HepG2 (cell line): Measurements from ENCODE around the gene MTMR8. TPM values are rescaled to one million over a fixed set of nuclear protein-coding genes. Genes with fewer than 3 reads are reported as not detected.

ENCODE experiments used
- ATAC-seq: fragments of 200-7000 bp; cut with Tn5 transposase; 3 replicates; pipeline ENCODE4 v1.9.1; 2020; ENCODE audit warnings: mild to moderate bottlenecking, moderate library complexity
- BruUV-seq: library from RNA; stranded (reverse); fragments of 400-500 nt; replicated peaks from 2 replicates; lab custom pipeline; 2021; lab: Mats Ljungman, UMichigan
- CTCF ChIA-PET: fragments of 300-600 bp; formaldehyde crosslinking; extraction: SDS; loops from one replicate; lab custom pipeline; 2021; ENCODE audit warnings: low total read pairs, inconsistent platforms, low intra/inter-chr PET ratio; lab: Yijun Ruan, JAX
- POLR2A ChIA-PET: fragments of 350-600 bp; sonication (Branson Sonifier 250); formaldehyde crosslinking; loops from one replicate; lab custom pipeline; 2020; ENCODE audit warnings: antibody characterized with exemption, inconsistent platforms; lab: Yijun Ruan, JAX
- DNase-seq: peaks from one replicate; pipeline ENCODE4 v3.0.0-alpha.2; 2015; ENCODE audit warnings: low spot score
- FAIRE-seq: peaks from 3 replicates; lab custom pipeline; 2011; peaks lifted over from hg19 to GRCh38; lab: Jason Lieb, UNC
- H2AFZ ChIP-seq: one replicate; pipeline ENCODE4 v1.6.1; 2011; ENCODE audit warnings: low read length, inconsistent platforms
- H3K27ac ChIP-seq: fragments of 300-600 bp; 3 replicates; pipeline ENCODE4 v1.8.0; 2011; ENCODE audit warnings: mixed run types, mild to moderate bottlenecking, mixed read lengths, low read length, inconsistent platforms; ENCODE audit not compliant: insufficient read depth; ENCODE audit errors: extremely low read length
- H3K27me3 ChIP-seq, 2 experiments: fragments of 200-600 bp in 1 of 2; 2 replicates in 1 of 2; 3 replicates in 1 of 2; pipeline versions ENCODE4 v1.6.0 to v1.8.0; 2011; ENCODE audit warnings: low read length in 2 of 2, mild to moderate bottlenecking in 2 of 2, moderate library complexity in 2 of 2, inconsistent platforms in 1 of 2; ENCODE audit not compliant: insufficient read depth in 2 of 2, control insufficient read depth in 1 of 2
- H3K36me3 ChIP-seq, 2 experiments: fragments of 200-600 bp in 1 of 2; replicated peaks in 1 of 2; 2 replicates in 1 of 2; 3 replicates in 1 of 2; pipeline versions ENCODE4 v1.5.1 to v1.8.0; 2011; ENCODE audit warnings: low read length in 2 of 2, inconsistent platforms in 1 of 2; ENCODE audit not compliant: insufficient read depth in 2 of 2, control insufficient read depth in 1 of 2
- H3K4me1 ChIP-seq: 2 replicates; pipeline ENCODE4 v1.5.1; 2012; ENCODE audit warnings: low read length, inconsistent platforms; ENCODE audit not compliant: insufficient read depth
- H3K4me2 ChIP-seq: 2 replicates; pipeline ENCODE4 v1.6.0; 2011; ENCODE audit warnings: low read depth, low read length, inconsistent platforms
- H3K4me3 ChIP-seq, 3 experiments: fragments of 200-600 bp in 1 of 3; sonication (generic), shearing (Covaris generic) in 1 of 3; replicated peaks in 1 of 3; 2 replicates each; pipeline ENCODE4 v1.5.1; 2011 to 2016; ENCODE audit warnings: low read length in 3 of 3, inconsistent platforms in 2 of 3, low read depth in 2 of 3, mild to moderate bottlenecking in 2 of 3, control low read depth in 1 of 3, mixed read lengths in 1 of 3; ENCODE audit not compliant: insufficient read depth in 1 of 3
- H3K79me2 ChIP-seq: one replicate; pipeline ENCODE4 v1.6.1; 2011; ENCODE audit warnings: low read length, inconsistent platforms; ENCODE audit not compliant: insufficient read depth
- H3K9ac ChIP-seq: 2 replicates; pipeline ENCODE4 v1.6.0; 2011; ENCODE audit warnings: mild to moderate bottlenecking, low read depth, low read length, inconsistent platforms; ENCODE audit not compliant: insufficient read depth
- H3K9me3 ChIP-seq: 2 replicates; pipeline ENCODE4 v1.5.1; 2012; ENCODE audit warnings: mild to moderate bottlenecking, low read length
- H4K20me1 ChIP-seq: 2 replicates; pipeline ENCODE4 v1.6.0; 2011; ENCODE audit warnings: inconsistent platforms, mild to moderate bottlenecking, low read length, moderate library complexity; ENCODE audit not compliant: insufficient read depth
- CBX1 ChIP-seq: IDR thresholded peaks from one replicate; pipeline ENCODE4 v1.6.1; 2016; ENCODE audit warnings: antibody characterized with exemption, low read depth
- GLMP ChIP-seq: sonication (generic); formaldehyde crosslinking; IDR thresholded peaks from 2 replicates; pipeline ENCODE4 v1.9.0; 2021; ENCODE audit warnings: missing genetic modification reagents, mild to moderate bottlenecking, borderline replicate concordance
- NFIC ChIP-seq: IDR thresholded peaks from 2 replicates; pipeline ENCODE4 v1.6.1; 2012; ENCODE audit warnings: mild to moderate bottlenecking, low read length, inconsistent platforms
- POLR2AphosphoS2 ChIP-seq: IDR thresholded peaks from 2 replicates; pipeline ENCODE4 v1.6.1; 2011; ENCODE audit warnings: low read depth, low read length, improper control_type of control experiment
- REXO4 ChIP-seq: sonication (generic); formaldehyde crosslinking; IDR thresholded peaks from 2 replicates; pipeline ENCODE4 v1.8.0; 2022; ENCODE audit warnings: missing genetic modification reagents, mild to moderate bottlenecking, borderline replicate concordance
- RNF2 ChIP-seq: fragments of 450-650 bp; conservative IDR thresholded peaks from 2 replicates; pipeline ENCODE4 v1.6.1; 2016; ENCODE audit warnings: low read depth
- SIX4 ChIP-seq: sonication (generic); formaldehyde crosslinking; IDR thresholded peaks from 2 replicates; pipeline ENCODE4 v1.4.0; 2020; ENCODE audit warnings: missing genetic modification reagents
- TAF15 ChIP-seq: fragments of 200-400 bp; formaldehyde crosslinking; IDR thresholded peaks from one replicate; pipeline ENCODE4 v1.6.1; 2018; ENCODE audit warnings: mild to moderate bottlenecking, low read depth, low read length; ENCODE audit not compliant: poor library complexity, severe bottlenecking
- ZBED4 ChIP-seq: sonication (generic); formaldehyde crosslinking; IDR thresholded peaks from 2 replicates; pipeline ENCODE4 v1.4.0; 2020; ENCODE audit warnings: missing genetic modification reagents, borderline replicate concordance
- ZNF251 ChIP-seq: sonication (generic); formaldehyde crosslinking; IDR thresholded peaks from 2 replicates; pipeline ENCODE4 v1.9.0; 2021; ENCODE audit warnings: mild to moderate bottlenecking, missing genetic modification reagents
- ZNF383 ChIP-seq: sonication (generic); formaldehyde crosslinking; IDR thresholded peaks from 2 replicates; pipeline ENCODE4 v1.4.0; 2020; ENCODE audit warnings: missing genetic modification reagents, mild to moderate bottlenecking, borderline replicate concordance
- ZNF775 ChIP-seq: sonication (generic); formaldehyde crosslinking; IDR thresholded peaks from 2 replicates; pipeline ENCODE4 v1.4.0; 2020; ENCODE audit warnings: missing genetic modification reagents, mild to moderate bottlenecking, moderate library complexity, borderline replicate concordance
- WGBS: methylation state at CpG from one replicate; pipeline ENCODE4 v1.1.6; 2017; ENCODE audit warnings: low lambda C conversion rate; 5-methylcytosine and 5-hydroxymethylcytosine counted together
- in situ Hi-C: cut with HindIII; loops from 2 replicates; pipeline ENCODE4 v1.10.0; 2017; ENCODE audit warnings: low pct_unique_long_range_greater_than_20kb; ENCODE audit not compliant: extremely low pct_ligation_motif_present
- intact Hi-C: fragments of 100-400 bp; cut with micrococcal nuclease; formaldehyde crosslinking; loops from one replicate; pipeline ENCODE4 v1.10.0; 2022; ENCODE audit not compliant: unreplicated experiment
- polyA plus RNA-seq, 8 experiments: library from polyadenylated mRNA; depleted of rRNA in 3 of 8; stranded (reverse) in 7 of 8; unstranded in 1 of 8; fragments of >200 nt; fragmentation: Illumina TruSeq in 4 of 8; extraction: Trizol in 4 of 8; gene quantifications; 2 replicates each; pipeline versions ENCODE4 v1.2.1 to v1.2.3, GENCODE V29; 2011 to 2016; ENCODE audit warnings: low read depth in 4 of 8, missing spikeins in 1 of 8, mixed read lengths in 1 of 8; ENCODE audit not compliant: insufficient read depth in 1 of 8
- total RNA-seq, 5 experiments: library from RNA; depleted of rRNA; stranded (reverse); fragments of >200 nt; fragmentation: Illumina TruSeq; extraction: Trizol; gene quantifications; 2 replicates each; pipeline ENCODE4 v1.2.3, GENCODE V29; 2016; ENCODE audit warnings: low read depth in 1 of 5
- TF ChIP-seq, protein P1 (sequence below): sonication (generic); formaldehyde crosslinking; IDR thresholded peaks from 2 replicates; pipeline ENCODE4 v1.8.1; 2023; ENCODE audit warnings: mild to moderate bottlenecking, missing genetic modification reagents
- TF ChIP-seq, protein P2 (sequence below): sonication (generic); formaldehyde crosslinking; IDR thresholded peaks from 2 replicates; pipeline ENCODE4 v1.5.0; 2020; ENCODE audit warnings: missing genetic modification reagents, mild to moderate bottlenecking, borderline replicate concordance

Gene MTMR8
- total and polyA plus RNA-seq, 2 of the 13 experiments (the other 11 are each of a cell fraction or from before 2014, with no cell fraction given): 0.31 TPM; not detected in 1

DNA sequence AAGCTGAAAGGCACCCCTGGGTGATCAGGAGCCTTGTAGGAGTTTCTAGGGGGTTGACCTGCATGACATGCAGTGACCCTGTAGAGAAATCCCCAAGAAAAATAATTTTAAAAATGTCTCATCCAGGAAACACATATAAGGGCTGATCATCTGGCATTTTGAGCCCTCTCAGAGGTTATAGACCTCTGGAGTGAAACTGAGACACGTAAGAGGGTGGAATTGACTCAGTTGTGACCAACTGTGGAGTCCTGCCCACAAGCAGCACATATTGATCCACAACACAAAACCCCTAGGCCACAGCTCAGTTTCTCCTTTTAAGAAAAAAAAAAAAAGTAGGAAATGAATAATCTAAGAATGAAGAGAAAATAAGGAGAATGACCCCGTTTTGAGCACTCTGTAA is 32.5 kb upstream of the MTMR8 start:
- POLR2A ChIA-PET: no interaction called here
- no peak for FAIRE-seq

GRCh38 chrX:64427281-64427680 is 32.0 kb upstream of the MTMR8 start:
- H2AFZ ChIP-seq: no peak overlapping the region
- H3K4me3 ChIP-seq: no peak overlapping the region
- no peaks in the 10 kb centered on the region for H3K79me2 ChIP-seq
- ATAC-seq: no peak
- H3K27ac ChIP-seq: no peak overlapping the region
- FAIRE-seq: no peak
- TF ChIP-seq ZBED4 (no peak), ZNF383 (CRISPR knock-in tag) (no peak), SIX4 (CRISPR knock-in tag) (no peak)
- TF ChIP-seq, protein P1, sequence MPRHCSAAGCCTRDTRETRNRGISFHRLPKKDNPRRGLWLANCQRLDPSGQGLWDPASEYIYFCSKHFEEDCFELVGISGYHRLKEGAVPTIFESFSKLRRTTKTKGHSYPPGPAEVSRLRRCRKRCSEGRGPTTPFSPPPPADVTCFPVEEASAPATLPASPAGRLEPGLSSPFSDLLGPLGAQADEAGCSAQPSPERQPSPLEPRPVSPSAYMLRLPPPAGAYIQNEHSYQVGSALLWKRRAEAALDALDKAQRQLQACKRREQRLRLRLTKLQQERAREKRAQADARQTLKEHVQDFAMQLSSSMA (CRISPR knock-in tag): no peak
- H3K9ac ChIP-seq: no peak overlapping the region
- no TSS peak for BruUV-seq
- no peak for DNase-seq
- no peaks in the 10 kb centered on the region for H3K27me3 ChIP-seq
- no peak overlapping the region for H3K4me2 ChIP-seq
- ChIA-PET POLR2A (no interaction called here), CTCF (no interaction called here)
- H3K4me1 ChIP-seq: no peaks in the 10 kb centered on the region
- no peaks in the 10 kb centered on the region for H3K36me3 ChIP-seq
- H3K9me3 ChIP-seq: peaks cover 4% of the 10 kb centered on the region; the same call in 1 of the 2 replicates
- in situ Hi-C loops: no loop called here
- intact Hi-C loops: no loop called here
- no peaks in the 10 kb centered on the region for H4K20me1 ChIP-seq

More for the DNA sequence above, 32.5 kb upstream of the MTMR8 start:
- Histone ChIP-seq H3K4me2 (no peak overlapping the region), H3K9me3 (peaks cover 9% of the 10 kb centered on the region; the same call in 1 of the 2 replicates), H3K4me3 (no peak overlapping the region), H3K9ac (no peak overlapping the region), H2AFZ (no peak overlapping the region), H3K27ac (no peak overlapping the region), H3K36me3 (no peaks in the 10 kb centered on the region), H4K20me1 (no peaks in the 10 kb centered on the region), H3K79me2 (no peaks in the 10 kb centered on the region), H3K4me1 (no peaks in the 10 kb centered on the region), H3K27me3 (no peaks in the 10 kb centered on the region)
- WGBS: 0% methylated on average over 2 of the region's 2 CpGs
- in situ Hi-C loops: no loop called here
- no peak for TF ChIP-seq TAF15
- TF ChIP-seq, protein P2, sequence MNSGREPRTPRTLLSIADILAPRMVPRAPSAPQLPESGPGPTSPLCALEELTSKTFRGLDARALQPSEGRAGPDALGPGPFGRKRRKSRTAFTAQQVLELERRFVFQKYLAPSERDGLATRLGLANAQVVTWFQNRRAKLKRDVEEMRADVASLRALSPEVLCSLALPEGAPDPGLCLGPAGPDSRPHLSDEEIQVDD: no peak
- no peak for TF ChIP-seq NFIC
- TF ChIP-seq CBX1: no peak
- TF ChIP-seq REXO4 (CRISPR knock-in tag): no peak
- TF ChIP-seq POLR2AphosphoS2: no peak
- TF ChIP-seq ZNF775: no peak
- TF ChIP-seq RNF2: no peak
- TF ChIP-seq GLMP (CRISPR knock-in tag): no peak
- no peak for TF ChIP-seq ZNF251 (CRISPR knock-in tag)
- intact Hi-C loops: no loop called here
- no TSS peak for BruUV-seq
- ATAC-seq: no peak
- DNase-seq: no peak
- CTCF ChIA-PET: no interaction called here
